Pancreas (tissue), 8 donors: ENCODE results near the gene DOK7. TPM values are rescaled to one million over a fixed set of nuclear protein-coding genes. Genes with fewer than 3 reads are reported as not detected.

ENCODE experiments used
- polyA plus RNA-seq, 2 donors: library from polyadenylated mRNA; stranded (reverse); fragments of 200-250 nt; gene quantifications; one replicate each; pipeline ENCODE4 v1.2.3, GENCODE V29; 2013
- total RNA-seq, 6 donors: library from RNA; stranded (reverse); fragmentation: NEBNext Ultra II Directional in 4 of 6; extraction: Animal tissue kit (Norgen Biotek cat#: 25700) in 4 of 6; gene quantifications; one replicate each; pipeline versions ENCODE4 v1.2.1 to v1.2.4, GENCODE V29; 2021 to 2023
- donor health status: healthy with polysubstance abuse.
- donor health status: DM: no; HTN: no; CAD: no; lungs with moderate emphysema.
- donor health status: DM: no; HTN: no; CAD: no.
- donor health status: Bipolar disorder and iron deficiency.
- donor health status: DM: yes; HTN: yes; CAD: no.
- donor health status: DM: no; HTN: no; CAD: no.
- donor health status: DM: no; HTN: no; CAD: no.
- donor health status: DM: yes; HTN: yes; CAD: no.

Gene DOK7
- total and polyA plus RNA-seq, 8 donors: 2.5 to 8.0 (median 4.2) TPM

Other genes with a start within 250 kb of the DOK7 start
- gene MSANTD1, start 214.1 kb upstream of the DOK7 start, total RNA-seq: 1 to 10 TPM in 2 of 6 donors, under 1 TPM in 4; 0.54 to 1.6 (median 0.88) TPM
- 1 to 10 TPM; 1.3 to 2.9 TPM for gene MSANTD1, start 214.1 kb upstream of the DOK7 start, polyA plus RNA-seq
- gene RGS12, start 170.3 kb upstream of the DOK7 start, total RNA-seq: 10 to 100 TPM in 2 of 6 donors, 1 to 10 TPM in 4; 4.6 to 19.4 (median 8.3) TPM
- gene RGS12, start 170.3 kb upstream of the DOK7 start, polyA plus RNA-seq: 10 to 100 TPM; 21.3 to 21.6 TPM
- under 1 TPM in 3 of 6 donors, not detected in 3; 0.09 to 0.47 (median 0.13) TPM for gene HGFAC, start 21.3 kb upstream of the DOK7 start, total RNA-seq
- 1 to 10 TPM; 1.2 to 2.2 TPM for gene HGFAC, start 21.3 kb upstream of the DOK7 start, polyA plus RNA-seq
- 100 to 1,000 TPM in 4 of 6 donors, 10 to 100 TPM in 2; 83.9 to 129 (median 111) TPM for gene LRPAP1, start 69.1 kb downstream of the DOK7 start, total RNA-seq
- 100 to 1,000 TPM in 1 of 2 donors, 10 to 100 TPM in 1; 30.4 to 111 TPM for gene LRPAP1, start 69.1 kb downstream of the DOK7 start, polyA plus RNA-seq